HL-60 (cell line): ENCODE measurements around the gene CCDC92B.

Experiments used
- DNase-seq, 2 experiments: peaks; one replicate each; pipeline ENCODE4 v3.0.0-alpha.2; 2010 to 2020; ENCODE audit warnings: low read depth in 1 of 2, low spot score in 1 of 2
- H3K27ac ChIP-seq: fragments of 250-450 bp; sonication (Bioruptor Pico); replicated peaks from 2 replicates; pipeline ENCODE4 v1.5.1; 2020; ENCODE audit warnings: mild to moderate bottlenecking, moderate library complexity
- H3K27me3 ChIP-seq: fragments of 250-450 bp; sonication (Bioruptor Pico); 2 replicates; pipeline ENCODE4 v1.5.1; 2021; ENCODE audit warnings: mild to moderate bottlenecking, moderate library complexity; ENCODE audit not compliant: insufficient read depth, poor library complexity, severe bottlenecking
- H3K4me3 ChIP-seq: replicated peaks from 2 replicates; pipeline ENCODE4 v1.5.1; 2011; ENCODE audit warnings: mild to moderate bottlenecking, control low read depth, low read length; ENCODE audit not compliant: insufficient read depth
- CTCF ChIP-seq: IDR thresholded peaks from one replicate; pipeline ENCODE4 v1.5.1; 2011; ENCODE audit warnings: low read length, control low read depth, inconsistent platforms; ENCODE audit not compliant: insufficient read depth
- GABPA ChIP-seq: IDR thresholded peaks from 2 replicates; pipeline ENCODE4 v1.6.1; 2012; ENCODE audit warnings: low read depth
- POLR2AphosphoS5 ChIP-seq: IDR thresholded peaks from 2 replicates; pipeline ENCODE4 v1.6.1; 2012; ENCODE audit warnings: low read depth
- SPI1 ChIP-seq: IDR thresholded peaks from 2 replicates; pipeline ENCODE4 v1.6.1; 2012; ENCODE audit warnings: low read depth, mild to moderate bottlenecking, borderline replicate concordance
- TF ChIP-seq, protein P1 (sequence below): IDR thresholded peaks from 2 replicates; pipeline ENCODE4 v1.6.1; 2012; ENCODE audit warnings: low read depth; ENCODE audit not compliant: insufficient replicate concordance

Gene CCDC92B

DNA sequence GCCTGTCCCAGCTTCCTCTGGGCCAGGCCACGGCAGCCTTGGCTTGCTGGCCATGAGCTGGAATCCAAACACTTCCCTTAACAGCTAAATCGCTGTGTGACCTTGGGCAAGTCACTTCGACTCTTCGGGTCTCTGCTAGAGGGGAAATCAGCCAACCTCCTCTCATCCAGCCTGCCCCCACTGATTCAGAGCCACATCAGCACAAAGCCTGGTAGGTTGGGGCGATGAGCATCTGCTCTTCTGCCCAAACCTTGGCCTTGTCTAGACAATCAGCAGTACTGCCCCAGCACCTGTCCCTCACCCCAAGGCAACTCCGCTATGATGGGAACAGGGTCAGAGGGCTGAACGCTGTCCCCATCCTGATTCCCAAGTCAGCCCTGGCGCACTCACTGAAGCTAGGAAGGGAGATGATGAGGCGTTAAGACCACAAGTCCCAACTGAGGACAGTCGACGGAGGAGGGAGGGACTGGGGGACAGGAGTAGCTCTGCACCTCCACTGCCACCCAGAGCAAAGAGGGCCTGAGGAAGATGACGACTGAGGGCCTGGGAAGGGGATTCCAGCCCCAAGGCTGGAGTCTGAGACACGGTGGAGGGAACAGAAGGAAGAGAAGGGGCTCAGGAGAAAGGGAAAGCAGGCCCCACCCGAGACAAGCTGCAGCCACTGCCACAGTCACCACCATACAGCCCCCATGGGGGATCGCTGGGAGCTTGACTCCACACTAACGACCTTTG lies 39.2 kb downstream of the CCDC92B start:
- peak in 1 of 2 experiments; percentile 14 for DNase-seq
- TF ChIP-seq SPI1 (no peak), GABPA (no peak), CTCF (no peak), POLR2AphosphoS5 (no peak)
- TF ChIP-seq, protein P1, sequence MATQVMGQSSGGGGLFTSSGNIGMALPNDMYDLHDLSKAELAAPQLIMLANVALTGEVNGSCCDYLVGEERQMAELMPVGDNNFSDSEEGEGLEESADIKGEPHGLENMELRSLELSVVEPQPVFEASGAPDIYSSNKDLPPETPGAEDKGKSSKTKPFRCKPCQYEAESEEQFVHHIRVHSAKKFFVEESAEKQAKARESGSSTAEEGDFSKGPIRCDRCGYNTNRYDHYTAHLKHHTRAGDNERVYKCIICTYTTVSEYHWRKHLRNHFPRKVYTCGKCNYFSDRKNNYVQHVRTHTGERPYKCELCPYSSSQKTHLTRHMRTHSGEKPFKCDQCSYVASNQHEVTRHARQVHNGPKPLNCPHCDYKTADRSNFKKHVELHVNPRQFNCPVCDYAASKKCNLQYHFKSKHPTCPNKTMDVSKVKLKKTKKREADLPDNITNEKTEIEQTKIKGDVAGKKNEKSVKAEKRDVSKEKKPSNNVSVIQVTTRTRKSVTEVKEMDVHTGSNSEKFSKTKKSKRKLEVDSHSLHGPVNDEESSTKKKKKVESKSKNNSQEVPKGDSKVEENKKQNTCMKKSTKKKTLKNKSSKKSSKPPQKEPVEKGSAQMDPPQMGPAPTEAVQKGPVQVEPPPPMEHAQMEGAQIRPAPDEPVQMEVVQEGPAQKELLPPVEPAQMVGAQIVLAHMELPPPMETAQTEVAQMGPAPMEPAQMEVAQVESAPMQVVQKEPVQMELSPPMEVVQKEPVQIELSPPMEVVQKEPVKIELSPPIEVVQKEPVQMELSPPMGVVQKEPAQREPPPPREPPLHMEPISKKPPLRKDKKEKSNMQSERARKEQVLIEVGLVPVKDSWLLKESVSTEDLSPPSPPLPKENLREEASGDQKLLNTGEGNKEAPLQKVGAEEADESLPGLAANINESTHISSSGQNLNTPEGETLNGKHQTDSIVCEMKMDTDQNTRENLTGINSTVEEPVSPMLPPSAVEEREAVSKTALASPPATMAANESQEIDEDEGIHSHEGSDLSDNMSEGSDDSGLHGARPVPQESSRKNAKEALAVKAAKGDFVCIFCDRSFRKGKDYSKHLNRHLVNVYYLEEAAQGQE, result no peak
- H3K27ac ChIP-seq, result peak overlapping the region; percentile 79
- H3K4me3 ChIP-seq, result peak overlapping the region; percentile 68
- H3K27me3 ChIP-seq, result no peaks in the 10 kb centered on the region

DNA sequence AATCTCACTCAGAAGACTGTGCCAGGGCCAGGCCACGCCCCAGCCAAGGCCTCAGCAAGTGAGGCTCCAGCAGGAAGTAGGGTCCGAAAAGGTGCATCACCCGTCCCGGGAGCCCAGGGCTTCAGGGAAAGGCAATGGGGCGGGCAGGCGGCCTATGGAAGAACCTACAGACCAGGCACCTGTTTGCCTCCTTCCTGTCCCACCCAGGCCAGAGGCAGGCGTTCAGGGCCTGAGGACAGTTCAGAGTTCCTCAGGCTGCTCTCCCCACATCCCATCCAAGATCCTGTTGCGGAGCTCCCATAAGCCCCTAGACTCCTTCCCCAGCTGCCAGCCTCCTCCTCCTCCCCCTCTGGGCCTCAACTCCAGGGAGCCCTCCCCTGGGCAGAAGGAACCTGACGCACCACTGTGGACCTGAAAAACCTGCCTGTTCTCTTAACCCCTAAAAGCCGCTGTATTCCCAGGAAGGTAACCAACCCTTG lies 40.2 kb downstream of the CCDC92B start:
- DNase-seq, result peak in 1 of 2 experiments; percentile 77
- no peaks in the 10 kb centered on the region for H3K27me3 ChIP-seq
- peak overlapping the region; percentile 79 for H3K27ac ChIP-seq
- peak overlapping the region; percentile 68 for H3K4me3 ChIP-seq
- no peak for TF ChIP-seq POLR2AphosphoS5
- TF ChIP-seq GABPA, result no peak
- TF ChIP-seq CTCF, result no peak
- TF ChIP-seq, protein P1, result no peak
- TF ChIP-seq SPI1, result no peak

DNA sequence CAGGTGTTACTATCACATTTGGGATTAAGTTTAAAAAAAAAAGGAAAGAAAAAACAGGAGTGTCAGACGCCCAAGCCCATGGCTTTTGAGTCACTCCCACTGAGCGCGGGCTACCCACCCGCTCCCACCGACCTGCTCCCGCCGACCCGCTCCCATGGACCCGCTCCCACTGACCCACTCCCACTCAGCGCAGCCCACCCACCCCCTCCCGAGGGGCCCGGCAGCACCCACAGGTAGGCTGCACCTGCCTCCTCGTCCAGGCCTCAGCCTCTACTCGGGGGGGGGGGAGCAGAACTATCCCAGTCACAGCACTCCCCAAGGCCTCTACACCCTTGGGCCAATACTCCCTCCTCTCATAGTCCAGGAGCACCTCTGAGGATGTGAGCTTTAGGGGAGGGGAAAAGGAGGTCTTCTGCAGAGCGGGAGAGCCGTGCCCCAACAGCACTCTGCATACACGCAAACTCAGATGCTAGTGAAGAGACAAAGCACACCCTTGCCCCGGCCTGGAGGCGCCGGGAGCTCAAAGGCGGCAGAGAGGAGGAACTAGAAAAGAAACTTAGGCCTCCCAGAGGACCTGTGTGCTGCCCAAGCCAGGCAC lies 40.8 kb downstream of the CCDC92B start:
- Histone ChIP-seq H3K4me3 (peak overlapping the region; percentile 68), H3K27ac (peak overlapping the region; percentile 79), H3K27me3 (no peaks in the 10 kb centered on the region)
- TF ChIP-seq CTCF, result no peak
- no peak for TF ChIP-seq GABPA
- no peak for TF ChIP-seq POLR2AphosphoS5
- TF ChIP-seq, protein P1, result no peak
- no peak for TF ChIP-seq SPI1
- no peak for DNase-seq
